ENCODE data around the gene SHISA2.

DNA sequence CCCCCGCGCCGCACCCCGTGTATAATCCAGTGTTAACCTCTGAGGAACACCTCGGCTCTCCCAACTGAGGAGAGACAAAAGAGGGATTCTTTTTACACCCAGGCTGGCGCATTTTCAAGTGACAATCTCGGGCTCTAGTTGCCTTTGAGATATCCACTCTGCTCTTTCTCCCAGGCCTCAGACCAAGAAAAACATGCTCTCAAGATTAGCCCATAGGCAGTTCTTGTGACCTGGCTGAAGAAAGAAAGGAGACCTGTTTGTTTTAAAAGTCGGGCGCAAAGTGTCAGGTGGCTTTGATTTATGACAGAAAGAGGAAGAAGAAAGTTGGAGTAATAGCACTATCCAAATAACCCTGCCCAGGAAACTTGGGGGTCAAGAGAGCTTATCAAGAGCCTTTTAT, 27.3 kb downstream of the SHISA2 start:
- TF ChIP-seq HDAC2 (IDR thresholded peaks at IDR 0.05; ENCODE audit: borderline replicate concordance in 1 of 2, low read depth in 2 of 2, low read length in 2 of 2), result no peak
- no peak for TF ChIP-seq JUN (IDR thresholded peaks at IDR 0.05; ENCODE audit: low read depth, low read length)
- TF ChIP-seq EP300 (IDR thresholded peaks at IDR 0.05; ENCODE audit: borderline replicate concordance in 1 of 2, low read depth in 2 of 2, low read length in 2 of 2), result no peak
- TF ChIP-seq EGR1 (IDR thresholded peaks at IDR 0.05; ENCODE audit: borderline replicate concordance, low read depth, low read length), result no peak
- TF ChIP-seq, protein P1, sequence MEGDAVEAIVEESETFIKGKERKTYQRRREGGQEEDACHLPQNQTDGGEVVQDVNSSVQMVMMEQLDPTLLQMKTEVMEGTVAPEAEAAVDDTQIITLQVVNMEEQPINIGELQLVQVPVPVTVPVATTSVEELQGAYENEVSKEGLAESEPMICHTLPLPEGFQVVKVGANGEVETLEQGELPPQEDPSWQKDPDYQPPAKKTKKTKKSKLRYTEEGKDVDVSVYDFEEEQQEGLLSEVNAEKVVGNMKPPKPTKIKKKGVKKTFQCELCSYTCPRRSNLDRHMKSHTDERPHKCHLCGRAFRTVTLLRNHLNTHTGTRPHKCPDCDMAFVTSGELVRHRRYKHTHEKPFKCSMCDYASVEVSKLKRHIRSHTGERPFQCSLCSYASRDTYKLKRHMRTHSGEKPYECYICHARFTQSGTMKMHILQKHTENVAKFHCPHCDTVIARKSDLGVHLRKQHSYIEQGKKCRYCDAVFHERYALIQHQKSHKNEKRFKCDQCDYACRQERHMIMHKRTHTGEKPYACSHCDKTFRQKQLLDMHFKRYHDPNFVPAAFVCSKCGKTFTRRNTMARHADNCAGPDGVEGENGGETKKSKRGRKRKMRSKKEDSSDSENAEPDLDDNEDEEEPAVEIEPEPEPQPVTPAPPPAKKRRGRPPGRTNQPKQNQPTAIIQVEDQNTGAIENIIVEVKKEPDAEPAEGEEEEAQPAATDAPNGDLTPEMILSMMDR (IDR thresholded peaks at IDR 0.05; ENCODE audit: control extremely low read depth in 1 of 3, insufficient read depth in 1 of 3, low read depth in 1 of 3, low read length in 3 of 3), result no peak
- TF ChIP-seq CBX5 (IDR thresholded peaks at IDR 0.05; ENCODE audit: low read depth, low read length), result no peak
- no peak for TF ChIP-seq PHF8 (conservative IDR thresholded peaks at IDR 0.05; ENCODE audit: low read depth, low read length)
